Skin epidermis (tissue), 12 donors: ENCODE results near the gene LRCH4.
"Not testable (repeated sequence)": the region's sequence is repeated elsewhere in the genome, so short reads cannot be mapped to it uniquely, and the experiment has no call there.

ENCODE experiments used
- H3K27ac ChIP-seq, 21 experiments: fragments of 200-600 bp; sonication (generic) in 11 of 21; one replicate each; pipeline ENCODE4 v1.5.0; 2020; ENCODE audit warnings: mild to moderate bottlenecking in 3 of 21, inconsistent platforms in 2 of 21, moderate library complexity in 2 of 21
- H3K4me3 ChIP-seq, 7 experiments: fragments of 200-600 bp; sonication (generic) in 2 of 7; one replicate each; pipeline ENCODE4 v1.5.0; 2020; ENCODE audit warnings: inconsistent platforms in 2 of 7, mild to moderate bottlenecking in 2 of 7, moderate library complexity in 1 of 7

The LRCH4 gene

GRCh38 chr7:100552532-100552931 lies 33.4 kb downstream of the LRCH4 start:
- Histone ChIP-seq H3K27ac (no peak overlapping the region), H3K4me3 (no peak overlapping the region)

DNA sequence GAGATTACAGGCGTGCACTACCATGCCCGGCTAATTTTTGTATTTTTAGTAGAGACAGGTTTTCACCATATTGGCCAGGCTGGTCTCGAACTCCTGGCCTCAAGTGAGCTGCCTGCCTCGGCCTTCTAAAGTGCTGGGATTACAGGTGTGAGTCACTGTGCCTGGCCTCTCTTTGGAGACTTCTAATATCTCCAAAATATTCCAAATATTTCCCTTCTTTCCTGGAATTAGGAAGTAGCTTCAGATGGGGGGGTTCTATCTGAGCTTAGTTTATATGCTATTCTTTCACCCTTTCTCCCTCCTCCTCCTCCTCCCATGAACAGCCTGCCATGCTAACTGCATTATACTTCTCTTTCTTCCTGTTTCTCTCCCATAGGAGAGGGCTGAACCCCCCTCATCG lies 37.5 kb downstream of the LRCH4 start:
- H3K27ac ChIP-seq = peak overlapping the region in 18 of 21 experiments; percentile 54 to 92 (median 79)
- H3K4me3 ChIP-seq = not testable (repeated sequence)

GRCh38 chr7:100547872-100548271 lies 38.1 kb downstream of the LRCH4 start:
- Histone ChIP-seq H3K4me3 (no peak overlapping the region), H3K27ac (peak overlapping the region in 19 of 21 experiments; percentile 54 to 92 (median 79))

- peak overlapping the region in 20 of 21 experiments; percentile 55 to 92 (median 79) for H3K27ac ChIP-seq
- H3K4me3 ChIP-seq = no peak overlapping the region
Observed at GRCh38 chr7:100546926-100547800, 38.8 kb downstream of the LRCH4 start.

DNA sequence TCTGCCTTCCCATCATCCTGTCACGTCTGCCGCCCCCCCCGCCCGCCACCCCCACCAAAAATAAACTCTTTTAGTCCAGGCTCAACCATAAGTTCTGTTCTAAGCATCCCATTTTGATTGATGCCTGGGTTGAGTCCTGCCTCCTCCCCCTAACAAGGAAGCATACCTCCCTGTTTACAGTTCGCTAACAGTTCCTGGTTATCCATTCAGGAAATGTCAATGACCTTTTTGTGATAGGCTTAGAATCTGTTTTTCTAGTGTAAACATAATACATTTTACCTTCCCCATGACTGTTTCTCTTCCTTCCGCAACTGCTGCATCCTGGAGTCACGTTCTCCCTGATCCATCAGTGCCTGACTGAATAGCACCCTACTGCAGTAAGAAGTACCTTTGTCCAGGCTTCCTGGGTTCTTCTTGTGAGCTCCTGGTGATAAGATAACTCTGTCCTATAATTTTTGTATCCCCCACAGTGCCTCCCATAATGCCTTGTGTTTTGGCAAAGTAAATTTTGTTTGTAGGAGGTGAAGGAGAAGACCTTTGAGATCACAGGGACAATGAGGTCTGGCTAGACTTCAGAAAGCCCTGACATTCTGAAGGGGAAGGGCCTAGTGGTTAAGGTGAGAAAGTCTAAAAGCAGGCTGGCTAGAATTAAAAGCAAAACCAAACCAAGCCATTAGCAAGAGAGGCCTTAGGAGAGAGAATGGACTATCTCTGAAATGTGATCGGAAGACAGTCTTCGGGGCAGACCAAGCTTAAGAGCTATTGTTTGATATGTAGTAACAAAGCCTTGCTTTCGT lies 39.6 kb downstream of the LRCH4 start:
- Histone ChIP-seq H3K27ac (peak overlapping the region in 20 of 21 experiments; percentile 55 to 92 (median 79)), H3K4me3 (no peak overlapping the region)

- Histone ChIP-seq H3K4me3 (no peak overlapping the region), H3K27ac (peak overlapping the region in 20 of 21 experiments; percentile 55 to 92 (median 79))
Observed at GRCh38 chr7:100545360-100546128, 40.4 kb downstream of the LRCH4 start.

DNA sequence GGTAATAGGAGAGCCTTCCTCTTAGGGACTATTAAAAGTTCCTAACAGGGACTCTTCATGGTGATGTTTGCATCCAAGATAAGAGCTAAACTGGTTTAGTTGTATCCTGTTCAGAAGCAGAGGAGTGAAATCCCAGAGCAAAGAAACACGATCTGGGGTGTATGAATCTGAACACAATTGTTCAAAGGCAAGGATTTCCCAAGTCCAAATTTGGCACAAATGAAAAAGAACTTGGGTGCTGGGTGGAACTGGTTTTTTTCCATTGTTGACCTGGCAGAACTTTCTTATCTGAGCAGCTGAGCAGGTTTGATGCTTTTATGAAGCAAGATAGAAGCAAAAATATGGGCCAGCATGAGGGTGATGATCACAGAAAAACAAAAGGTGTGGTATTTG lies 41.0 kb downstream of the LRCH4 start:
- Histone ChIP-seq H3K4me3 (no peak overlapping the region), H3K27ac (peak overlapping the region in 20 of 21 experiments; percentile 29 to 92 (median 79))

- Histone ChIP-seq H3K4me3 (no peak overlapping the region), H3K27ac (peak overlapping the region in 20 of 21 experiments; percentile 29 to 92 (median 79))
Observed at GRCh38 chr7:100544386-100544785, 41.5 kb downstream of the LRCH4 start.

- no peak overlapping the region for H3K4me3 ChIP-seq
Observed at GRCh38 chr7:100543586-100543985, 42.3 kb downstream of the LRCH4 start.

GRCh38 chr7:100541309-100541708 lies 44.6 kb downstream of the LRCH4 start:
- H3K27ac ChIP-seq = peak overlapping the region in 3 of 21 experiments; percentile 17 to 92 (median 83)

More at GRCh38 chr7:100543586-100543985, 42.3 kb downstream of the LRCH4 start:
- peak overlapping the region in 16 of 21 experiments; percentile 5 to 92 (median 78) for H3K27ac ChIP-seq

DNA sequence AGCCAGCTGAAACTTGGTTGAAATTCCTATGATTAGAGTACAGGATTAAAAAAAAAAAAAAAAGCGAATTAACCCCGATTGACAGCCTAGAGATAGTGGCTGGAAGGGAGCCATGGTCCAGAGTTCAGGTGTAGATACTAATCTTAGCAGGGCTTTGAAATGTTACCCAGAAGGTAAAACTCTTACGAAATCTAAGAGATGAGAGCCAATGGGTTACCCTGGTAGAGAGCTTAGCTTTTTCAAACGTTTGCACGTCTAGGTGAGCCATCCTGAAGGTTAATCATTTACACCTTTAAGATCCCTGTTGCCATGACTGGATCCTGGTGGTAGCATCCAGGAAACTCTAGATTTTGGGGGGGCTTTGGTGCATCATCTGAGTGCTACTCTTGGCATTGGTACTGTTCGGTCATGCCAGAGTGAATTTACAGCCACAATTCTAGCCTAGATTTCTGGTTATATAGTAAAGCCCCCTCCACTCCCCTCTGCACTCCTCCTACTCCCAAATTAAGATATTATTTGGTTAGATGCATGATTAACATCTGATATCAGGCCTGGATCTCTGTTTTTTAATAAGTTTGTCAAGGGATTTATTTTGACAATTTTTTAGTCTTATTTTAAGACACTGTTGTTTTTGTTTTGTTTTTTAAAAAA lies 45.7 kb downstream of the LRCH4 start:
- H3K27ac ChIP-seq = peak overlapping the region in 9 of 21 experiments; percentile 23 to 90 (median 76)
- peak overlapping the region; percentile 54 to 91 (median 80) for H3K4me3 ChIP-seq

More at GRCh38 chr7:100541309-100541708, 44.6 kb downstream of the LRCH4 start:
- not testable (repeated sequence) for H3K4me3 ChIP-seq

DNA sequence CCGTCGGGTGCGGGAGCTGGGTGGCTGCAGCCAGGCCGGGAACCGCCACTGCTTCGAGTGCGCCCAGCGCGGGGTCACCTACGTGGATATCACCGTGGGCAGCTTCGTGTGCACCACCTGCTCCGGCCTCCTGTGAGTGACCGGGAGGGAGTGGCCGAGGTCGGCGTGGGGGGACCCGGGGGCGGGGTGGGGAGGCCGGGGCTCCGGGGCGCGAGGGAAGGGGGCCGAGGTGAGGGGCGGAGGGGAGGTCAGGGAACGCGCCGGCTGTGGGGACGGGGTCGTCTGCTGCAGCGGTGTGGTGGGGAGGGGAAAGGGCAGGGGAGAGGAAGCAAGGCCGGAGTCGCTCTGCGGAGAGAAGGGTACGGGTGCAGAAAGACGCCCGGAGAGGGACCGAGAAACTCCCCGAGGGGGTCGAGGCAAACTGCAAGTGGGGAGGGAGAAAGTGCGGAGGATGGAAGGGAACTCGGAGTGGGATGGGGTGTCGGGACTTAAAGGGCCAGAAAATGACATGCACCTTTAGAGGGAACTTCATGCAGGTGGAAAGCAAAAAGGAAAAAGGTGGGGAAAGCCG lies 46.4 kb downstream of the LRCH4 start:
- H3K27ac ChIP-seq = peak overlapping the region in 19 of 21 experiments; percentile 5 to 90 (median 73)

DNA sequence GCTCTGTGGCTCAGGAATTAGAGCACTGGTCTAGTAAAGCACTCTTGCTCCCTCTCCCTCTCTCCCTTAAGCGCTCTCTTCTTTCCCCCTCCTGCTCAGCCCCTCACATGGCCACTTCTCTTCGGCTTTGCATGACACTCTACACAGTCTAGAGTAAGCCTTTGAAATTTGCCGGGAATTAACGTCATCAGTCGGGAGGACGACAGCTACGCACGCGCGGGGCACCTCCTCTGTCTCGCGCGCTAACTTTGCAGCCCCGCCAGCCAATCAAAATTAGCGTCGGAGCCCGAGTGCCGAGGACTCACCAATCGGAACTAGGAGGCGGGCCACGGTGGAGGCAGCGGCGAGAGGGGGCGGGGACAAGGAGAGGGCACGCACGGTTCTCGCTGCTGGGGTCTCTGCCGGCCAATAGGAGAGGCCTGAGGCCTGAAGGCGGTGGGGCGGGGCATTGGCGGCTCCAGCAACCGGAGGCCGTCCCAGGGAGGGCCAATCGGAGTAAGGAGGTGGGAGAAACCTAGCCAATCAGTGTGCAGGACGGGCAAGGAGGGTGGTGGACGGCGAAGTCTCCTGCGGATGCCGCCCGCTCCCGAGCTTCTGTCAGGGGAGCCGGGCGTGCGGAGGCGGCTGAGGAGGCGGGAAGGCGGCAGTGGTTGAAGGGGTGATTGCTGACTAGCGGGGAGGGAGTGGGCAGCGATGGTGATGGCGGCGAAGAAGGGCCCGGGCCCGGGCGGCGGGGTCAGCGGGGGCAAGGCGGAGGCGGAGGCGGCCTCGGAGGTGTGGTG lies 47.1 kb downstream of the LRCH4 start, which contains the start of gene AGFG2:
TSS of gene AGFG2 (plus strand) at position 550 of the 782 bp plus-strand sequence. CDS start at position 694, 144 bp downstream.
- Histone ChIP-seq H3K27ac (peak within 1 kb of the TSS in 19 of 21 experiments; percentile 20 to 90 (median 75)), H3K4me3 (peak within 1 kb of the TSS; percentile 54 to 91 (median 80))

More for the DNA sequence above, 46.4 kb downstream of the LRCH4 start:
- peak overlapping the region; percentile 54 to 91 (median 80) for H3K4me3 ChIP-seq

GRCh38 chr7:100538348-100538653 lies 47.6 kb downstream of the LRCH4 start:
- peak overlapping the region in 10 of 21 experiments; percentile 7 to 77 (median 53) for H3K27ac ChIP-seq

GRCh38 chr7:100536695-100537094 lies 49.2 kb downstream of the LRCH4 start:
- not testable (repeated sequence) for H3K27ac ChIP-seq, H3K4me3 ChIP-seq

More at GRCh38 chr7:100538348-100538653, 47.6 kb downstream of the LRCH4 start:
- H3K4me3 ChIP-seq = peak overlapping the region in 5 of 7 experiments; percentile 5 to 84 (median 17)

DNA sequence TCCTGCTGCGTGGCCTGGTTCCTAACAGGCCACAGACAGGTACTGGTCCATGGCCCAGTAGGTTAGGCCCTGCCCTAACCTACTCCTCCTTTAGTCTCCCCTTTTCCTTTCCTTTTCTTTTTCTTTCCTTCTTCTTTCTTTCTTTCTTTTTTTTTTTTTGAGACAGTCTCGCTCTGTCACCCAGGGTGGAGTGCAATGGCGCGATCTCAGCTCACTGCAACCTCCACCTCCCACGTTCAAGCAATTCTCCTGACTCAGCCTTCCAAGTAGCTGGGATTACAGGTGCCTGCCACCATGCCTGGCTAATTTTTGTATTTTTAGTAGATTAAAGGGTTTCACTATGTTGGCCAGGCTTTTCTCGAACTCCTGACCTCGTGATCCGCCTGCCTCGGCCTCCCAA lies 49.9 kb downstream of the LRCH4 start:
- H3K27ac ChIP-seq, H3K4me3 ChIP-seq: not testable (repeated sequence)

- Histone ChIP-seq H3K4me3 (no peak overlapping the region), H3K27ac (no peak overlapping the region)
Observed at GRCh38 chr7:100532165-100533022, 53.5 kb downstream of the LRCH4 start.
